T-helper 1 cell treated with Interleukin-12 subunit alpha and Interleukin-12 subunit beta and Interleukin-4 antibody, amounts not matched to agents 30 ng/mL and 1 ng/mL, for 36 hours (primary cell): Measurements from ENCODE around the gene SYNGR1. TPM values are rescaled to one million over a fixed set of nuclear protein-coding genes. Genes with fewer than 3 reads are reported as not detected.

ENCODE experiments used
- intact Hi-C: fragments of 100-400 bp; cut with micrococcal nuclease; formaldehyde crosslinking; loops from one replicate; pipeline ENCODE4 v1.15.1; 2024
- total RNA-seq: library from RNA; stranded (reverse); gene quantifications from 2 replicates; pipeline ENCODE4 v1.2.3, GENCODE V29; 2022

The SYNGR1 gene, protein sequence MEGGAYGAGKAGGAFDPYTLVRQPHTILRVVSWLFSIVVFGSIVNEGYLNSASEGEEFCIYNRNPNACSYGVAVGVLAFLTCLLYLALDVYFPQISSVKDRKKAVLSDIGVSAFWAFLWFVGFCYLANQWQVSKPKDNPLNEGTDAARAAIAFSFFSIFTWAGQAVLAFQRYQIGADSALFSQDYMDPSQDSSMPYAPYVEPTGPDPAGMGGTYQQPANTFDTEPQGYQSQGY
- not detected in 2 replicates for total RNA-seq

DNA sequence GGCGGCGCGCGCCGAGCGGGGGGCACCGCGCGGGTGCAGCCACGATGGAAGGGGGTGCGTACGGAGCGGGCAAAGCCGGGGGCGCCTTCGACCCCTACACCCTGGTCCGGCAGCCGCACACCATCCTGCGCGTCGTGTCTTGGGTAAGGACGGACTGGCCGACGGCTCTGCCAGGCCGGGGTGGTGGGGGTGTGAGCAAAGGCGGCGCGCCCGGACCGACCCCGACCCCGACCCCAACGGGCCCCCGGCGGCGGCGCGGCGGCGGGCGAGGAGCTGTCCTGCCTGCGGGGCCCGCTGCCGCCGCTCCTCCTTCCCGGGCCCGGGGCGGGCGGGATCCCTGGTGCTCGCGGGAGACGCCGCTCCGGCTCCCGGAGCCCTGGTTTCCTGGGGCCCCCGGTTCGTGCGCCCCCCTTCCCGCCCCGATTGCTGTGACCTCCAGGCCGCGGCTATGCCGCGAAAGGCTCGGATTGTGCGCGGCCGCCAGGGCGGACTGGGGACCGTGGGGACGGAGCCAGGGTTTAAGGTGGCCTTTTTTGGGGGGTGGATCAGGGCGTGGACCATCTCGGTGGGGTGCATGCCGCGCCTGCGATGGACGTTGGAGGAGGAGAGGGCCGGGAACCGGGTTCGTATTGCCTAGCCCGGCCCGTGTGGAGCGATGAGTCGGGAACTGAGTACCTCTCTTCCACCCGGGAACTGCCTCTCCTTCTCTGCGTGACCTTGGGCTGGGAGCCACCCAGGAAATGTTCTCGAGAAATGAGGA is at the start of gene SYNGR1:
Gene SYNGR1 (plus strand): TSS at position 25 of the 760 bp plus-strand sequence. CDS start 20 bp downstream, at position 45.
- intact Hi-C loops: no loop called here

DNA sequence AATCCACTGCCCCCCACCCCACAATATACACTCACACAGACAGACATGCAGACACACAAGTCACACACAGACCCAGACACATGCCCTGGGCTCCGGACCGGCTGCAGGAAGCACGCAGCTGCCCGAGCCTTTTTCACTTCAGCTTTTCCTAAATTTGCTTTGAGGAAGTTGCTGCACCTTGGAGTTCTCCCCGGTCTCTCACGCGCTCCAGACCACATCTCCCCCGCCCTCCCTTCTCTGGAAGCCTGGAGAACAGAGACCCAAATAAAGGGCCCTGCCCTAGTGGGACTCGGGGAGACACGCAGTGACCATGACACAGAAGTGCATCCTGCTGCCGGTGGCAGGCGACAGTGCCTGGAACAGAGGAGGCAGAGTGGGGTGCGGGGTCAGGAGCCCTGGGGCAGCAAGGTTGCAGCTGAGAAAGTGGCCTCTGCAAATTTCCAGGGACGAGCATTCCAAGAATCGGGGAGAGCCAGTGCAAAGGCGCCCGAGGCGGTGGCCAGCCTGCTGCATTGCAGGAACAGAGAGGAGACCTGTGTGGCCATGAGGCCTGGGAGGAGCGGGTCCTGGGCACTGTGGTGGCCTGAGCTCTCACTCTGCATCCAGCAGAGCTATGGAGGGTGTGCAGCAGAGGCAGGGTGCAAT is 49.5 kb upstream of the SYNGR1 start:
- intact Hi-C loops: no loop called here

DNA sequence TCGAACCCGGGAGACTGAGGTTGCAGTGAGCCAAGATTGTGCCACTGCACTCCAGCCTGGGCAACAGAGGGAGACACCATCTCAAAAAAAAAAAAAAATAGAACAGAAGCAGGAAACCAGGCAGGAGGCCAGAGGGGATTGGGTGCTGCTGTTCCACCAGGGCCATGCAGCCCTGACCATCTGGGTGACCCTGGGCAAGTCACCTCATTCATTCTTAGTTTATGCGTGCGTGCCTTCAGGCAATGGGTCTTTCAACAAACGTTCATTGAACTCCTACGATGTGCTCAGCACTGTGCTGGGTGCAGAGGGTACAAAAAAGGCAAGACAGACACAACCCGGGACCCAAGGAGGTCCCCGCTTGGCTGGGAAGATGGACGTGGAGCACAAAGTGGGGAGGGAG is 48.7 kb upstream of the SYNGR1 start:
- intact Hi-C loops: no loop called here

DNA sequence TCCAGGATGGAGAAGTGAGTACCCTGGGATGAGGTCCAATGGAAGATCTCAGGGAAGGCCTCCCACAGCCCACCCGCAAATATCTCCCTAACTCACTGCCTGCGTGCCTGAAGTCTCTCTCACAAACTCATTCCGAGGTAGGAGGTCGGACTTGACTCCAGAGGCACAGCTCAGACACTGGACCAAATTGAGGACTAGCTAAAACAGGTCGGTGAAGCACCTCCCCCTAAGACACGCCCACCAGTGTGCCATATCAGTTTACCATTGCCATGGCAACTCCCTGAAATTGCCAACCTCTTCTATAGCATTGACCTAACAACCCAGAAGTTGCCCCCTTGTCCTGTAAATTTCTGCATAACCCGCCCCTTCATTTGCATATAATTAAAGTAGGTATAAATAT is 47.9 kb upstream of the SYNGR1 start:
- intact Hi-C loops: no loop called here

DNA sequence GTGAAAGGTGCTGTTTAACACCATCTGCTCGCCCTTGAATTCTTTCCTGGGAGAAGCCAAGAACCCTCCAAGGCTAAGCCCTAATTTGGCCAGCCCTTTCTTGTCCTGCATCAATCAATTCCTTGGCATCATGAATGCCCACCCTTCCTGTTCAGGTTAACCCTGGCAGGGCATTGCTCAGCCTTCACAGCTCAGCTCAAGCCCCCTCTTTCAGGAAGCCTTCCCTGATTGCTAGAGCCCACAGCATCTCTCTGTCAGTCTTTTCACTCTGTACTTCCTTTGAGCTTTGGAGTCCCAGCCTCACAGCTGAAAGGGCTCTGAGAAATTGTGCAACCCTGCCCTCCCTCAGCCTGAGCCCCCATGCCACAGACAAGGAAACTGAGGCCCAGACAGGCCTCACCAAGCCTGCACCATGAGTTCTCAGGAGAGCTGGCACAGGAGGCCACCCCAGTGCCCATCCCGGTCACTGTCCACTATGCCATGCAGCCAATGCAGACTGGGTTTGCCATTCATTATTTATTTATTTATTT is 47.3 kb upstream of the SYNGR1 start:
- intact Hi-C loops: no loop called here

DNA sequence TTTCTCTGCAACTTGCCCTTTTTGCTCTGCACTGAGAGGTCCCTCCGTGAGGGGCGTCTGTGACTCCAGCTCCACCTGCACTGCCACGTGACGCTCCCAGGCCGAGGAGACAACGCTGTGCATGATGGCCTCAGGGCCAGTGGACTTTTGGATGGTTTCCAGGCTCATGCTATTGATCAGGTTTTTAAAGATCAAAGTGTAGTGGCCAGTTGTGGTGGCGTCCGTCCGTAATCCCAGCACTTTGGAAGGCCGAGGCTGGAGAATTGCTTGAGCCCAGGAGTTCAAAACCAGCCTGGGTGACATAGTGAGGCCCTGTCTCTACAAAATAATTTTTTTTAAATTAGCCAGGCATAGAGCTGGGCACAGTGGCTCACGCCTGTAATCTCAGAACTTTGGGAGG is 46.4 kb upstream of the SYNGR1 start:
- intact Hi-C loops: no loop called here

DNA sequence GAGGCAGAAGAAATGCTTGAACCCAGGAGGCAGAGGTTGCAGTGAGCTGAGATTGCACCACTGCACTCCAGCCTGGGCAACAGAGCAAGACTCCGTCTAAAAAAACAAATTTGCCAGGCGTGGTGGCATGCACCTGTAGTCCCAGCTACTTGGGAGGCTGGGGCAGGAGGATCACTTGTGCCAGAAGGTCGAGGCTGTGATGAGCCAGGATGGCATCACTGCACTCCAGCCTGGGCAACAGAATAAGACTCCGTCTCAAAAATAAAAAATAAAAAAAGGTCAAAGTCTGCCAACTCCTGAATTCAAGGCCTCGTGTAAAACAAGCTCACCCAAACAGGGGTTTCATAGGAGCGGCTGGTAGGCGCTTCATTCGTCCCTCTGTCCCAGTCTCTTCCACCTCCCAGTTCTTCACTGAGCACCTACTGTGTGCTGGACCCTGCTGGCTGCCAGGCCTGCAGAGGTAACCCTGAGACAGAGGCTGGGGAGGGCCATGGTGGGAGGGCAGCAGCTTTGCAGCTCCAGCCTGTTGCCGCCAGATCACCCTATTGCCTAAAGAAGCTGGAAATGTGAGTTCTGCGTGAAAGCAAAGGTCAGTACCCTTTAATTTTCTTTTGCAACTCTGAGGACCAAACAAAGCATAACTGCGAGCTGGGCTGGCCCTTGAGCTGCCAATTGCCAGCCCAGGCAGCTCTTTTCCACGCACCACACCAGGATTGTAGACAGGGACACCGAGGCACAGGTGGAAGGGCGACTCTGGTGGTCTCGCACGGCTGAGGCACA is 45.7 kb upstream of the SYNGR1 start:
- intact Hi-C loops: no loop called here

DNA sequence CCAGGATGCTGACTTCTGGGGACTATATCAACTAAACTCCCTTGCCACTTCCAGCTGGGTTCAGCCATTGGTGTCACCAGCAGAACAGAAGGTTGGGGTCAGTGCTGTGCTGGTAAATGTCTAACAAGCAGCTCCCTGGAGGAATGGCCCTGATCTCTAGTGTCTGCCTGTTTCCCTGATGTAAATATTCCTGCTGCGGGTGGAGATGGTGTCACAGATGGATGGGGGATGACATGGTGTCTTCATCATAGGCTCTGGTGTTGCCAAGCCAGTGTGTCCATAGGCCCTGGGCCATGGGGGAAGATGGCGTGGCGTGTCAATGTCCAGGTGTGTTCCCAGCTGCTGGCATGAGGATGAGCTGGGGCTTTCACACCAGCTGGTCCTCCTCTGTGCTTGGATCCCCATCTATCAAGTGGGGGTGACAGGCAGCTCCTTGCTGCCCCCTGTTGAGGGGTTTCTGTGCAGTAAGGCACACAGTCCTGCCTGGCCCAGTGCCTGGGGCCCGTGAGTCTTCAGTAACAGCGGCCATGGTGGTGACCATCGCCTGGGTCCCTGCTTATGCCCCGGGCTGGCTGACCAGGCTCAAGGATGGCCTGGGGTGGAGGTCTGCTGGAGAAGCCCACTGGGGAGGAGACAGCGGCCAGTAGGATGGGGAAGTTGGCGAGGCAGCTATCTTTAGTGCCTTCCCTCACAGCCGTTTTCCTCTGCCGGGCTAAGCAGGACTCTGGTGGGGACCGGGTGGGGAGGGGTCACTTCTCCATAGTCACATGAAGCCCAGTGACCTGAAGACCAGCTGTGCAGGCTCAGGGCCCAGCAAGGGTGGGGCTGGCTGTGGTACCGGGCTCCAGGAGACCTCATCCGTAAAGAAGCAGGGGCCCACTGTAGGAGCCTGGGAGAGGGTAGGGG is 43.1 kb upstream of the SYNGR1 start:
- intact Hi-C loops: loop anchor here (1.0 to 2.0 kb wide), 3 partner anchors 92 to 299 kb away; no protein-coding TSS in a partner anchor

DNA sequence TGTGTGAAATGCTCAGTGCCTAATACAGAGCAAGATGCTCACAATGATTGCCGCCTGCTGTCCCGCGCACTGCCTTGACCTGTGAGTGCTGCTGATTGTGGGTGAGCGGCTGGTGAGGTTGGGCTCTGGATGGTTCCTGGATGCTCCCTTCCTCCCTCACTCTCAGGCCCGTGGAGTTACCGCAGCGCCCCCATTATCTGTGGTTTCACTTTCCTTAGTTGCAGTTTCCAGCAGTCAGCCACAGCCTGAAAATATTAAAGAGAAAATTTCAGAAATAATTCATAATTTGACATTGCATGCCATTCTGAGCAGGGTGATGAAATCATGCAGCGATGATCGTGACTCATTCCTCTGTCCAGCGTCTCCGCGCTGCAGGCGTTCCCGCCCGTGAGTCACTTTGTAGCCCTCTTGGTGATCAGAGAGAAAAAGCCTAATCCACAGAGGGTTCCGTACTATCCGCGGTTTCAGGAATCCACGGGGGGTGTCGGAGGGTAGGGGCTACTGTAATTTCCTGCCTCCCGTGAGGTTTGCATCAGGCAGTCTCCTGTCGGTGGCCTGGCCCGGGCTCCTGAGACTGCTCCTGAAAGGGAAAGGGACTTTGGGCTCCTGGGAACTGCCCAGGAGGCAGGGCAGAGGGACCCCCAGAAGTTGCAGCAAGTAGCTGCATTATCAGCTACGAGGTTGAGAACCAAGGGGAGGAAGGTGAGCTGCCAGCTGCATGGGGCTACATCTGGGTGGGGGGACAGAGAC is 41.0 kb upstream of the SYNGR1 start:
- intact Hi-C loops: no loop called here

DNA sequence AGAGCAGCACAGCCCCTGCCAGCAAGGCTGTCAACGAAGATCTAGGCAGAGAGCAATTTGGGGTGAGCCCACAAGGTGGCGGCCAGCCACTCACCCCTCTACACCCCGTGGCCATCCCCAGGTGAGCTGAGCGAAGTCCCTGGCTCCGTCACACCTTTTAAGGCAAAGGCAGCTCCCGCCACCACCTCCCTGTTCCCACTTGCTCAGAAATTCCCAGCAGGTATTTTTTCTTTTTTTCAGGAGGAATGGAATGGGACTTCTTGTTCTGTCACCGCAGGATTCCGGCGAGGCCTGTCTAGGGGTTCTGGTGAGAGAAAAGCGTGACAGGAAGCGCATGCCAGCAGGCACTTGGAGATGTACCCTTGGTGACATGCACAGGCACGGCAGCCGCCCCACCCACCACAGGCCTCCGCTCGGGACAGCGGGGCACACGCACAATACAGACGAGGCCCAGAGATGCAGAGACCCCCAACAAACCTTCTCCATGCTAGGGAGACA is 40.4 kb upstream of the SYNGR1 start:
- intact Hi-C loops: no loop called here

DNA sequence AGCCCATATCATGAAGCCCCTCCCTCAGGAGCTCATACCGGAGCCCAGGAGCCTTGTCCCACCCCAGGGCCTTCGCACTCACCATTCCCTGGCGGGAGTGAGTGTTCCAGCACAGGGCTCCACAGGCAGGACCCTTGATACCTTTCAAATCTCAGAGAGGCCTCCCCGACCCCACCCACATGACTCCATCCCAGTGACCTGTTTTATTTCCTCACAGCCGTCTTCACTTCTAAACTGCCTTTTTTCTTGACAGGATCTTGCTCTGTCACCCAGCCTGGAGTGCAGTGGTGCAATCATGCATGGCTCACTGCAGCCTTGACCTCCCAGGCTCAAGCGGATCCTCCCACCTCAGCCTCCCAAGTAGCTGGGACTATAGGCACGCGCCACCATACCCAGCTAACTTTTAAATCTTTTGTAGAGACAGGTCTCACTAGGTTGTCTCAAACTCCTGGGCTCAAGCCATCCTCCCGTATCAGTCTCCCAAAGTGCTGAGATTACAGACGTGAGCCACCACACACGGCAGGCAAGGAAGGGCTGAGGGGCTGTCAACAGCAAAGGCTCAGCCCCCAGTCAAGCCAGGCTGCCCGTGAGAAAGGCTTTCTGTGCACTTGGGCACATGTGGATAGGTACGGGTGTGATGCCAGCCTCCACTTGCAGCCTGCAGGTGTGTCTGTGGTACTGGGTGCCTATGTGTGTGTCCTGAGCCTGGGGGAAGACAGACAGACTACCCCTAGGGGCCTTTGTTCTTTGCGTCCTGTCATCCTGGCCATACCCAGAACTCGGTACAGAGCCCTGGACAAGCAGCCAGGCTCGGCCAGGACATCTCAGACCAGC is 39.7 kb upstream of the SYNGR1 start:
- intact Hi-C loops: no loop called here

DNA sequence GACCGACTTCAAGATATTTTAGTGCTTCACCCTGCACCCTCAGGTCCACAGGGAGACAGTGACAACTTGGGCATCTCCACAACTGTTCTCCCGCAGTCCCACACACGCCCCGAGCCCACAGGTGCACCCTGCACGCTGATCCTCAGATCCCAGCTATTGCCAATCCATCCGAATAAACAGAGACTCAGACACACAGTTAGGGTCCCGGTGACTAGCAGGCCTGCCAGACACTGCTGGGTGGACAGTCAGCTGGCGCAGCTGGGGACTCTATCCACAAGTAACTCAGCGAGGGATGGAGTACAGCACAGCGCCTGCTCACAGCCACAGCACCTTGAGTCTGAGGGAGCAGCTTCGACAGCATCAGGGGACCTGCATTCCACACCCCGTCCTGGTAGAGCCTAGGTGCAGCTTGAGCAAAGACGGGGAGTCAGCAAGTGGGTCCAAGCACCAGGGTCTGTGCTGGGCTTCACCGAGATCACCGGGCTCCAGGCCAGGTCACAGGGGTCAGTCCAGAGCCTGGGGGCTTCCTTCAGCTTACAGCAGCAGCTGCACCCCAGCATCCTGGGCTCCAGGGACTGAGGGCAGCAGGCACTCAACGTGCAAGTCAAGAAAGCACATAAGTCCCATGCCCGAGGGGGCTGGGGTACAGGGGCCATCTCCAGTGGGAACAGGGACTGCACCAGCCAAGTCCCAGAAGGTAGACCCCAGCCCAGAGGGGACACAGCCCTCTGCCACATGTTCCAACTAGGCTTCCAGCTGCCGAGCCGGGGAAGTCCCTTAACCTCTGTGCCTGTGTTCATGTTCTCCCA is 38.0 kb upstream of the SYNGR1 start:
- intact Hi-C loops: loop anchor here (1.0 kb wide), 1 partner anchor 140 kb away; no protein-coding TSS in a partner anchor

DNA sequence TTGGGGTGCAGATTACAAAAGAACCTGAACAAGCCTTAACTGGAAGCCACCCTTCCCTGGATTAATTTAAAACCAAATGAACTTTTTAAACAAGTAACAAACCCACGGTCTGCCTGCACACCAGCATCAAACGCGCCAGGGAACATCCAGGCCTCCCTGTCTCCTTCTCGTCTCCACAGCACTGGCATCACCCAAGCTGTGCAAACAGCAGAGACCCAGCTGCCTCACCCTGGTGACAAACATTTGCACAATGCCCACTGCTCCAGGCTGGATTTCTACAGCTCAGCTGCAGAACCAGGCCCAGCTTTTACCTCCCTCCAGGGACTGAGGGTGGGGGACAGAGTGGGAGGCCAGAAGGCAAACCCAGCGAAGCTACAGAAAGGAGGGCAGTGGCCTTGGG is 37.4 kb upstream of the SYNGR1 start:
- intact Hi-C loops: no loop called here

DNA sequence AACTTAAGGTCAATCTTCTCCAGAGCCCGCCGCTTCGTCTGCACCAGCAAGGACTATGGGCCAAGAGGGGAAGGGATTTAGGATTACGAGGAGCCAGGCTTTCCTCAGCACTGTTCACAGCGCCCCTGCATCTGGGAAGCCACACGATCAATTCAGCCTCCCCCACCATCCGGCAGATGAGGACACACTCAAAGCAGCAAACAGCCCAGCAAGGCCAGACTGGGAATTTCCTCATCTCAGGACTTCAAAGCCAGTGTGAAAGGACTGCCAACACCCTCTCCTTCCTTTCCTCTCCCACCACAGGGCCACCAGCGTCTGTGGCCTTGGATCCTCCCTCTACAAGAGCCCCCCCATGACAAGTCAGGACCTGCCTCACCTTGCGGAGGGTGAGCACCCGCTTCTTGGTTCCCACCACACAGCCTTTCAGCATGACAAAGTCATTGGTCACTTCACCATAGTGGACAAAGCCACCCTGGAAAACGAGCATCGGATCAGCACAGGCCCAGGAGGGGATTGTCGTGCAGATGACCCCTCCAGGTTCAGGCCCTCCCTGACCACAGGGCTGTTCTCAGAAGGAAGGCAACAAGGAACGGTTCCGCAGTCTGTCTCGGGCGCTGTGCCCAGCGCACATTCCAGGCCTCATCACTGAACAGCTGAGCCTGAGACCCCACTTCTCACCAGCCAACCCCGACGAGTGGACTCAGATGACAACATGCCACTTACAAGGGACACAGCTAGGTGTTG is 36.4 kb upstream of the SYNGR1 start:
- intact Hi-C loops: no loop called here

DNA sequence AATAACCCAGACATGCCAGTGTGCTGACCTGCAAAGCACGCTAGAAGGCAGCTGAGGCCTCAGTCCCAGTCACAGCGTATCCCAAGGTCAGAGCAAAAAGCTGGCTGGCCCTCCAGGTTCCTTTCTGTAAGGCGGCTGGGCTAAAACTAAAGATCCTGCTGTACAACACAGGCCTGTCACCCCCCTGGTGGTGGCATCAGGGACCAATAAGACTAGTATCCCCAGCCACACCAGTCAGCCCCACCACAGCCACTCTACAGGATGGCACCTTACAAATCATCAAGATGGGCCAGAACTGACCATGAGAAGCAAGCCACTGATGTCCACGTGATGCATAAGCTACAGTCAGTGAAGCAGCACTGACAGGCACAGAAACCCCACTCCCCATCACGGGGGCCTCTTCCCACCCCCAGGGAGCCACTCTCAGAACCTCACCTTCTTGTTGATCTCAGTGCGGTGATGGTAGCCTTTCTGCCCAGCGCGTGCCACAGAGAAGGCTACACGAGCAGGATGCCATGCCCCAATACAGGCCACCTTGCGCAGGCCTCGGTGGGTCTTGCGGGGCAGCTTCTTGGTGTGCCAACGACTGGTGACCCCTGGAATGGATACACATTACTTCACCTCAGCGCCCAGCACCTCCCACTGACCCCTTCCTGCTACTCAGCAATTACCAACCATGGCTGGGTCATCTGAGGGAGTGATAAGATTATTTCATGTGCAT is 35.4 kb upstream of the SYNGR1 start:
- intact Hi-C loops: no loop called here

DNA sequence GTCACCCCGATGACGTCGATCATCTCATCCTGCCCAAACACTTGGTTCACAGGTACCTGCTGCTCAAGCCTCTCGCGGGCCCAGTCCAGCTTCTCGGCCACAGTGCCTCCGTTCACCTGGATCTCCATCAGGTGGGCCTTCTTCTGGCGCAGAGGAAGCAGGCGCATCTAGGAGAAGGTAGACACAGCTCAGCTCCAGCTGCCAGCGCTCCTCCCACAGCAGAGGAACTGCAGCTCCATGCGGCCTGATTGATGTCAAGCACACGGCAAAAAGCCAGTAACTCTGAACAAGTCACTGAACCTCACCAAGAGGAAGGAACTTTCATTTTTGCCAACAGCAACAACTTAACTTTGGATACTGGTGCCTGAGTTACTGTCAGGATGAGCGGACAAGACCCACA is 34.4 kb upstream of the SYNGR1 start:
- intact Hi-C loops: loop anchor here (5.0 kb wide), 2 partner anchors 223 to 862 kb away; partner anchors contain the start of gene TNRC6B
